WTC11 (cell line): ENCODE measurements around the gene TRIM62. TPM values are rescaled to one million over a fixed set of nuclear protein-coding genes. Genes with fewer than 3 reads are reported as not detected.

Experiments
- ATAC-seq: fragments of 200-7000 bp; cut with Tn5 transposase; 2 replicates; pipeline ENCODE4 v1.10.0; 2021; ENCODE audit warnings: mild to moderate bottlenecking, moderate library complexity
- CTCF ChIA-PET: fragments of 300-600 bp; sonication (Branson Sonifier 250); formaldehyde crosslinking; loops from one replicate; lab custom pipeline; 2021; ENCODE audit warnings: antibody characterized with exemption; lab: Charles Lee
- POLR2A ChIA-PET: fragments of 350-600 bp; sonication (Branson Sonifier 250); formaldehyde crosslinking; loops from one replicate; lab custom pipeline; 2021; ENCODE audit warnings: antibody characterized with exemption; lab: Charles Lee
- DNase-seq: peaks from one replicate; pipeline ENCODE4 v3.0.0; 2021; ENCODE audit warnings: low spot score
- H3K27ac Mint-ChIP-seq: 2 replicates; pipeline ENCODE4 v1.8.0; 2021; ENCODE audit warnings: mixed read lengths
- H3K27me3 Mint-ChIP-seq: 2 replicates; pipeline ENCODE4 v1.8.0; 2021; ENCODE audit warnings: low read depth, mild to moderate bottlenecking, moderate library complexity, mixed read lengths
- H3K36me3 Mint-ChIP-seq: 2 replicates; pipeline ENCODE4 v1.8.0; 2021; ENCODE audit warnings: mixed read lengths
- H3K4me1 Mint-ChIP-seq: 2 replicates; pipeline ENCODE4 v1.8.0; 2022; ENCODE audit warnings: mixed read lengths
- H3K4me3 Mint-ChIP-seq: 2 replicates; pipeline ENCODE4 v1.8.0; 2021; ENCODE audit warnings: mild to moderate bottlenecking, moderate library complexity, mixed read lengths
- H3K9me3 Mint-ChIP-seq: 2 replicates; pipeline ENCODE4 v1.8.0; 2021; ENCODE audit warnings: mixed read lengths
- AFF4 ChIP-seq: sonication (generic); formaldehyde crosslinking; IDR thresholded peaks from 2 replicates; pipeline ENCODE4 v1.8.1; 2023; ENCODE audit warnings: mild to moderate bottlenecking, missing genetic modification reagents, borderline replicate concordance
- ATF6 ChIP-seq: sonication (generic); formaldehyde crosslinking; IDR thresholded peaks from 2 replicates; pipeline ENCODE4 v1.8.1; 2023; ENCODE audit warnings: mild to moderate bottlenecking, missing genetic modification reagents
- CDX4 ChIP-seq: fragments of 250-450 bp; sonication (Bioruptor Pico); IDR thresholded peaks from 2 replicates; pipeline ENCODE4 v1.9.0; 2021; ENCODE audit warnings: moderate library complexity, mild to moderate bottlenecking, inconsistent platforms, borderline replicate concordance
- CREB1 ChIP-seq: sonication (generic); formaldehyde crosslinking; IDR thresholded peaks from 2 replicates; pipeline ENCODE4 v1.8.0; 2023; ENCODE audit warnings: mild to moderate bottlenecking, missing genetic modification reagents
- ELF4 ChIP-seq: sonication (generic); formaldehyde crosslinking; IDR thresholded peaks from 2 replicates; pipeline ENCODE4 v1.8.1; 2022; ENCODE audit warnings: low read depth, mild to moderate bottlenecking, moderate library complexity, missing genetic modification reagents
- EMX1 ChIP-seq: fragments of 250-450 bp; sonication (Bioruptor Pico); IDR thresholded peaks from 2 replicates; pipeline ENCODE4 v1.8.0; 2021; ENCODE audit warnings: mild to moderate bottlenecking
- FOXP1 ChIP-seq: sonication (generic); formaldehyde crosslinking; IDR thresholded peaks from 2 replicates; pipeline ENCODE4 v1.8.0; 2022; ENCODE audit warnings: missing genetic modification reagents, mild to moderate bottlenecking, moderate library complexity, borderline replicate concordance
- IRF2 ChIP-seq: sonication (generic); formaldehyde crosslinking; IDR thresholded peaks from 2 replicates; pipeline ENCODE4 v1.8.0; 2022; ENCODE audit warnings: low read depth, missing genetic modification reagents, borderline replicate concordance
- NFYB ChIP-seq: sonication (generic); formaldehyde crosslinking; conservative IDR thresholded peaks from 2 replicates; pipeline ENCODE4 v1.8.0; 2022; ENCODE audit warnings: low read depth, missing genetic modification reagents
- RELA ChIP-seq: sonication (generic); formaldehyde crosslinking; IDR thresholded peaks from 2 replicates; pipeline ENCODE4 v1.8.1; 2022; ENCODE audit warnings: missing genetic modification reagents, mild to moderate bottlenecking, borderline replicate concordance
- SP1 ChIP-seq: sonication (generic); formaldehyde crosslinking; conservative IDR thresholded peaks from 2 replicates; pipeline ENCODE4 v1.8.1; 2022; ENCODE audit warnings: missing genetic modification reagents
- TCF7 ChIP-seq: sonication (generic); formaldehyde crosslinking; IDR thresholded peaks from 2 replicates; pipeline ENCODE4 v1.8.0; 2022; ENCODE audit warnings: mild to moderate bottlenecking, low read depth, missing genetic modification reagents, moderate library complexity
- TEAD1 ChIP-seq: sonication (generic); formaldehyde crosslinking; IDR thresholded peaks from 2 replicates; pipeline ENCODE4 v1.8.0; 2022; ENCODE audit warnings: mild to moderate bottlenecking, missing genetic modification reagents
- ZNF121 ChIP-seq: sonication (generic); formaldehyde crosslinking; IDR thresholded peaks from 2 replicates; pipeline ENCODE4 v1.8.0; 2023; ENCODE audit warnings: missing genetic modification reagents
- ZNF138 ChIP-seq: sonication (generic); formaldehyde crosslinking; conservative IDR thresholded peaks from 2 replicates; pipeline ENCODE4 v1.8.1; 2022; ENCODE audit warnings: mild to moderate bottlenecking, moderate library complexity, missing genetic modification reagents
- ZNF281 ChIP-seq: sonication (generic); formaldehyde crosslinking; IDR thresholded peaks from 2 replicates; pipeline ENCODE4 v1.8.0; 2023; ENCODE audit warnings: mild to moderate bottlenecking, missing genetic modification reagents
- ZNF317 ChIP-seq: sonication (generic); formaldehyde crosslinking; IDR thresholded peaks from 2 replicates; pipeline ENCODE4 v1.8.1; 2023; ENCODE audit warnings: low read depth, mild to moderate bottlenecking, moderate library complexity, missing genetic modification reagents, borderline replicate concordance
- ZNF425 ChIP-seq: fragments of 250-450 bp; sonication (Bioruptor Pico); conservative IDR thresholded peaks from 2 replicates; pipeline ENCODE4 v1.9.0; 2021; ENCODE audit warnings: mild to moderate bottlenecking
- ZNF512 ChIP-seq: sonication (generic); formaldehyde crosslinking; IDR thresholded peaks from 2 replicates; pipeline ENCODE4 v1.8.1; 2022; ENCODE audit warnings: missing genetic modification reagents, borderline replicate concordance
- total RNA-seq: library from RNA; stranded (reverse); gene quantifications from 3 replicates; pipeline ENCODE4 v1.2.3, GENCODE V29; 2021

TRIM62 gene
- total RNA-seq, 1 experiment from 2014 or later, result 13.6 TPM

GRCh38 chr1:33225586-33225985 is 43.7 kb upstream of the TRIM62 start:
- peaks cover 40% of the 10 kb centered on the region for H3K27me3 Mint-ChIP-seq
- no peak overlapping the region for H3K4me3 Mint-ChIP-seq
- POLR2A ChIA-PET, result no interaction called here
- H3K27ac Mint-ChIP-seq, result no peak overlapping the region
- peaks cover 17% of the 10 kb centered on the region for H3K9me3 Mint-ChIP-seq
- ATAC-seq (no peak), DNase-seq (no peak)
- CTCF ChIA-PET, result no interaction called here
- H3K36me3 Mint-ChIP-seq, result peaks cover 3% of the 10 kb centered on the region; the same call in 1 of the 2 replicates
- peaks cover 11% of the 10 kb centered on the region for H3K4me1 Mint-ChIP-seq
- no peak for TF ChIP-seq ATF6
- no peak for TF ChIP-seq AFF4 (CRISPR knock-in tag)
- TF ChIP-seq SP1 (CRISPR knock-in tag), result no peak
- no peak for TF ChIP-seq EMX1 (CRISPR knock-in tag)
- no peak for TF ChIP-seq TEAD1 (CRISPR knock-in tag)
- TF ChIP-seq CREB1 (CRISPR knock-in tag), result no peak
- no peak for TF ChIP-seq CDX4 (CRISPR knock-in tag)
- TF ChIP-seq NFYB (CRISPR knock-in tag), result no peak
- TF ChIP-seq TCF7 (CRISPR knock-in tag), result no peak
- no peak for TF ChIP-seq FOXP1
- no peak for TF ChIP-seq ZNF425
- TF ChIP-seq ZNF281, result no peak
- no peak for TF ChIP-seq ZNF121 (CRISPR knock-in tag)

- DNase-seq, result no peak
- POLR2A ChIA-PET, result no interaction called here
- H3K27me3 Mint-ChIP-seq, result peaks cover 40% of the 10 kb centered on the region
- no peak overlapping the region for H3K27ac Mint-ChIP-seq
- ATAC-seq, result no peak
- peaks cover 16% of the 10 kb centered on the region for H3K4me1 Mint-ChIP-seq
- CTCF ChIA-PET, result no interaction called here
- no peak overlapping the region for H3K4me3 Mint-ChIP-seq
- H3K36me3 Mint-ChIP-seq, result peaks cover 3% of the 10 kb centered on the region; the same call in 1 of the 2 replicates
- H3K9me3 Mint-ChIP-seq, result peaks cover 17% of the 10 kb centered on the region
- TF ChIP-seq ZNF317, result no peak
- no peak for TF ChIP-seq ZNF138 (CRISPR knock-in tag)
- TF ChIP-seq ZNF281, result no peak
- TF ChIP-seq EMX1 (CRISPR knock-in tag), result no peak
- no peak for TF ChIP-seq RELA (CRISPR knock-in tag)
- no peak for TF ChIP-seq ELF4 (CRISPR knock-in tag)
- no peak for TF ChIP-seq ZNF512
- no peak for TF ChIP-seq IRF2 (CRISPR knock-in tag)
These were observed 42.4 kb upstream of the TRIM62 start for GRCh38 chr1:33224166-33224707.
